GM10266 (cell line): Measurements from ENCODE around the gene BLOC1S5.

ENCODE experiments used
- DNase-seq: peaks from one replicate; pipeline ENCODE4 v3.0.0; 2012; ENCODE audit errors: extremely low spot score
- TF ChIP-seq, protein P1 (sequence below): IDR thresholded peaks from 2 replicates; pipeline ENCODE4 v1.5.1; 2012; ENCODE audit warnings: mild to moderate bottlenecking, low read depth; ENCODE audit not compliant: control insufficient read depth, insufficient read depth; ENCODE audit errors: missing control alignments

Gene BLOC1S5

GRCh38 chr6:8087870-8088754, 23.9 kb upstream of the BLOC1S5 start:
- TF ChIP-seq, protein P1, sequence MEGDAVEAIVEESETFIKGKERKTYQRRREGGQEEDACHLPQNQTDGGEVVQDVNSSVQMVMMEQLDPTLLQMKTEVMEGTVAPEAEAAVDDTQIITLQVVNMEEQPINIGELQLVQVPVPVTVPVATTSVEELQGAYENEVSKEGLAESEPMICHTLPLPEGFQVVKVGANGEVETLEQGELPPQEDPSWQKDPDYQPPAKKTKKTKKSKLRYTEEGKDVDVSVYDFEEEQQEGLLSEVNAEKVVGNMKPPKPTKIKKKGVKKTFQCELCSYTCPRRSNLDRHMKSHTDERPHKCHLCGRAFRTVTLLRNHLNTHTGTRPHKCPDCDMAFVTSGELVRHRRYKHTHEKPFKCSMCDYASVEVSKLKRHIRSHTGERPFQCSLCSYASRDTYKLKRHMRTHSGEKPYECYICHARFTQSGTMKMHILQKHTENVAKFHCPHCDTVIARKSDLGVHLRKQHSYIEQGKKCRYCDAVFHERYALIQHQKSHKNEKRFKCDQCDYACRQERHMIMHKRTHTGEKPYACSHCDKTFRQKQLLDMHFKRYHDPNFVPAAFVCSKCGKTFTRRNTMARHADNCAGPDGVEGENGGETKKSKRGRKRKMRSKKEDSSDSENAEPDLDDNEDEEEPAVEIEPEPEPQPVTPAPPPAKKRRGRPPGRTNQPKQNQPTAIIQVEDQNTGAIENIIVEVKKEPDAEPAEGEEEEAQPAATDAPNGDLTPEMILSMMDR, result no peak

DNA sequence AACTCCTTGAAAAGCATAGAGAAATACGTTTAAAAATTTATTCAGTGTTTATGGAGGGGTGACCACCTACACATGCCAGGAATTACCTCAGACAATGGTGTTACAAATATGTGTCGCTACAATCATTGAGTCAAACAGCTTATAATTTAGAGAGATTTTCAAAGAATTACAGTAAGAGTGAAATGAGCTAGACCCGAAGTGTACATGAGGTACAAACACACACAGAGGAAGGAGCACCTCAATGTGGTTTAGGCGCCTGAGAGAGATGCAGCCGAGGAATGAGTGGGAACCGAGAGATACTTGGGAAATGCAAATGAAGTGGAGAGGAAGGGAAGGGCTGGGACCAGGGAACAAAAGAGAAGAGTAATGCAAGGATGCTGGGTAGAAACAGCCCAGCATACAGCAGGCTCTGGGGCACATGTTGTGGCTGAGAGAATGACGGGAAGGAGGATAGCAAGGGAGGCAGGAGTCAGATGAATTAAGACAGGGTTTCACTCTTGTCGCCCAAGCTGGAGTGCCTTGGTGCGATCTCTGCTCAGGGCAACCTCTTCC, 22.6 kb upstream of the BLOC1S5 start:
- TF ChIP-seq, protein P1, result no peak

More at GRCh38 chr6:8087870-8088754, 23.9 kb upstream of the BLOC1S5 start:
- no peak for DNase-seq

DNA sequence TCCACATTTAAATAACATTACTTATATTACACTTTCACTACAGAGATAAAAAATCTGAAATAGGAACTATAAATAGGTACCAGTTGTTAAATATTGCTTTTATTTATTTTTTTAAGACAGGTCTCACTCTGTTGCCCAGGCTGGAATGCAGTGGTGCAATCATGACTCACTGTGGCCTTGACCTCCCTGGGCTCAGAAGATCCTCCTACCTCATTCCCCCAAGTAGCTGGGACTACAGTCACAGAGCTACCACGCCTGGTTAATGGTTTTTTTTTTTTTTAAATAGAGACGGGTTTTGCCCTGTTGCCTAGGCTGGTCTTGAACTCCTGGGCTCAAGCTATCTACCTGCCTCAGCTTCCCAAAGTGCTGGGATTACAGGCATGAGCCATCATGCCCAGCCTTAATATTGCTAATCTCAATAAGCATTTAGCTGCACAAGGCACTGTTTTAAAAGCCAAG, 20.9 kb upstream of the BLOC1S5 start:
- DNase-seq, result no peak
- TF ChIP-seq, protein P1, result no peak

More for the DNA sequence above, 22.6 kb upstream of the BLOC1S5 start:
- DNase-seq, result no peak

DNA sequence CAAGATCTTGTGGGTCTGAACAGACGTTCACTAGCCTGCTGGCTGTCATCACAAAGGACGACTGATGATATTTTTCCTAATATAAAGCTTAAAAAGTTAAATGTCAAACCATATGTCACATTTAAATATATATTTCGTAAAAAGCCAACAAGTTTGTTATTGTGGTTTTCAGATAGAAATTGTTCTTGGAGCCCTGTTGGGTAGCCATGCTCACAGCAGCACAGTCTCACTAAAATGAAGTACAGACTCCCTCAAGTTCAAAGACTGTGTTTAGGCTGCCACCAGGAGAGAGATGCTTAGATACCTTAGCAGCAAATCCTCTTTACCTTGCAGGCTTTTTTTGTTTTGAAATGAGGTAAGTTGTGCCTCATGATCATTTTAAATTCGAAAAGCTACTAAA, 20.4 kb upstream of the BLOC1S5 start:
- TF ChIP-seq, protein P1, result no peak
- no peak for DNase-seq

GRCh38 chr6:8082954-8083858, 19.0 kb upstream of the BLOC1S5 start:
- TF ChIP-seq, protein P1, result no peak
- no peak for DNase-seq

GRCh38 chr6:8082572-8082953, 18.4 kb upstream of the BLOC1S5 start:
- DNase-seq, result no peak
- TF ChIP-seq, protein P1, result no peak
